Urinary bladder (tissue), 4 donors: ENCODE measurements around the gene EGFLAM. TPM values are rescaled to one million over a fixed set of nuclear protein-coding genes. Genes with fewer than 3 reads are reported as not detected.
"Not testable (repeated sequence)": the region's sequence is repeated elsewhere in the genome, so short reads cannot be mapped to it uniquely, and the experiment has no call there.

Experiments
- DNase-seq: peaks from one replicate; pipeline ENCODE4 v3.0.0-alpha.2; 2015; ENCODE audit errors: extremely low spot score
- H3K27ac ChIP-seq: one replicate; pipeline ENCODE4 v1.5.1; 2013; ENCODE audit warnings: low read depth, mild to moderate bottlenecking, moderate library complexity
- H3K36me3 ChIP-seq: one replicate; pipeline ENCODE4 v1.6.1; 2013; ENCODE audit warnings: mild to moderate bottlenecking, moderate library complexity; ENCODE audit not compliant: insufficient read depth
- H3K4me1 ChIP-seq: one replicate; pipeline ENCODE4 v1.6.1; 2013; ENCODE audit warnings: mild to moderate bottlenecking, moderate library complexity; ENCODE audit not compliant: insufficient read depth
- H3K4me3 ChIP-seq: one replicate; pipeline ENCODE4 v1.5.1; 2013; ENCODE audit warnings: low read depth, low read length
- WGBS: extraction: QIAGEN DNeasy Blood & Tissue Kit; methylation state at CpG from one replicate; pipeline ENCODE4 v1.1.7; 2013; 5-methylcytosine and 5-hydroxymethylcytosine counted together
- polyA plus RNA-seq: library from polyadenylated mRNA; stranded (reverse); fragments of 200-250 nt; gene quantifications from one replicate; pipeline ENCODE4 v1.2.3, GENCODE V29; 2013
- total RNA-seq: library from RNA; depleted of rRNA; stranded (reverse); fragments of >200 nt; gene quantifications from one replicate; pipeline ENCODE4 v1.2.3, GENCODE V29; 2014
- donor health status: healthy with polysubstance abuse.
- donor health status: healthy.

EGFLAM gene
- total and polyA plus RNA-seq, 2 donors = 6.9 to 17.4 TPM

DNA sequence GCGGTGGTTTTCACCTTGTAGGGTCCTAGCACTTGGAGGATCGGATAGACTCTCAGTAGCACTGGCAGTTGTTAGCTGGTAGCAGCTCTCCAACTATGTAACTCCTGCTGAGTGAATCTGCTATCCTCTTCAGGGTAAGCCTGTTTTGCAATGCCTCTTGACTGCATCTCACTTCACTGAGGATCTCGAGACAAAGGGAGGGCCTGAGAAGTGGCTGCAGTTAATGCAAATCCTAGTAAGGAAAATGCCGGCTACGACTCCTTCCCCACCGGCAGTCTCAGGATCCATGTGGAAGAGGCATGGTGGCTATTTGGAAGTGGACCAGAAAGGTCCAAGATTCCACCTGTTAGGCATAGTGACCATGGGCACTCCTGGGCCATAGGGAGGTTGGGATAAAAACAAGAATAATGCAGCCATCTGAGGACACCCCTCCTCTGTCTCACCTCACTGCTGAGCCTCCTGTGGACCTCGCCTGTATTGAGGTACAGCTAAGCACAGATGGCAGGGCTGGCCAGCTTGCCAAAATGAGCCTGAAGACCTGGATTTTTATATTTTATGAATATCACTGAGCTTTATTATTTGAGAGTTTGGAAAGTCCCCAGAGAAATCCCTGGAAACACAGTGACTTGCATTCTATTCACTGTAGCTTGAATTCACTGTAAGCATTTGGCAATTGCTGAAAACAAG lies 152.1 kb downstream of the EGFLAM start:
- Histone ChIP-seq H3K27ac (no peak overlapping the region), H3K36me3 (no peaks in the 10 kb centered on the region), H3K4me3 (no peak overlapping the region), H3K4me1 (no peaks in the 10 kb centered on the region)
- WGBS = 90% methylated on average over 7 of the region's 7 CpGs
- no peak for DNase-seq

DNA sequence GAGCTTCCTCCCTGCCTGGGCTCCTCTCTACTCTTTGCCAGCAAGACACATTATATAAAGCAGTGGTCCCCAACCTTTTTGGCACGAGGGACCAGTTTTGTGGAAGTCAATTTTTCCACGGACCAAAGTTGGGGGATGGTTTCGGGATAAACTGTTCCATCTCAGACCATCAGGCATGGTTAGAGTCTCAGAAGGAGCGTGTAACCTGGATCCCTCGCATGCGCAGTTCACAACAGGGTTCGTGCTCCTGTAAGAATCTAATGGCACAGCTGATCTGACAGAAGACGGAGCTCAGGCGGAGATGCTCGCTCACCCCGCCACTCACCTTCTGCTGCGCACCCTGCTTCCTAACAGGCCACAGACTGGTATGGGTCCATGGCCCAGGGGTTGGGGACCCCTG lies 155.3 kb downstream of the EGFLAM start:
- Histone ChIP-seq H3K27ac (no peak overlapping the region), H3K4me3 (no peak overlapping the region), H3K4me1 (no peaks in the 10 kb centered on the region), H3K36me3 (no peaks in the 10 kb centered on the region)
- DNase-seq = no peak
- 71% methylated on average over 12 of the region's 12 CpGs for WGBS

DNA sequence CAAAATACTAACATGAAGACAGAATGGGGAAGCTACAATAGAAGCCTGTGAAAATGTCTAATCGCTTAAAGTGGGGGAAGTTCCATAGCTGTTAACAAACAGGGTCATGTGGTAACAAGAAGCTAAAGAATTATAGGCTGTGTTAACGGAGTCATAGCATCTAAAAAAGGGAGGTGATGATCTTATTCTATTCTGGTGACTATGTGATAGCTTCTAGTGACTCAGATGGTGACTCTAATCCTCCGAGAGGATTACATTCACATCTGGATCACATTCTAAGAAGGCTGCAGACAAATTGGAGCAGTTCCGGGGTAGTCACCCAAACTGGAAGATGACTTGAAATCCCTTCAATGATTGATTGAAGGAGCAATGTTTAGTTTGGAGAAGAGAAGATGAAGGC lies 156.0 kb downstream of the EGFLAM start:
- 84% methylated on average over 4 of the region's 4 CpGs for WGBS
- Histone ChIP-seq H3K4me3 (no peak overlapping the region), H3K36me3 (no peaks in the 10 kb centered on the region), H3K4me1 (no peaks in the 10 kb centered on the region), H3K27ac (no peak overlapping the region)
- DNase-seq = no peak

DNA sequence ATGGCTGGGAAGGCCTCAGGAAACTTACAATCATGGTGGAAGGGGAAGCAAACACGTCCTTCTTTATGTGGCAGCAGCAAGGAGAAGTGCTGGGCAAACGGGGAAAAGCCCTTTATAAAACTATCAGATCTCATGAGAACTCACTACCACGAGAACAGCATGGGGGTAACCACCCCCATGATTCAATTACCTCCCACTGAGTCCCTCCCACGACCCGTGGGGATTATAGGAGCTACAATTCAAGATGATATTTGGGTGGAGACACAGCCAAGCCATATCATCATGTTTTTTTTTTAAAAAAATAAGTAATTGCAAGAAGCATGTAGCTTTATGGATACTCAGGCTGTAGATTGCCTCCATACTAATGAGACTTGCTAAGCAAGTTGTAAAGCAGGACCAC lies 157.4 kb downstream of the EGFLAM start:
- not testable (repeated sequence) for H3K36me3 ChIP-seq, H3K4me1 ChIP-seq, H3K27ac ChIP-seq, H3K4me3 ChIP-seq, DNase-seq
- WGBS = 79% methylated on average over 5 of the region's 5 CpGs

DNA sequence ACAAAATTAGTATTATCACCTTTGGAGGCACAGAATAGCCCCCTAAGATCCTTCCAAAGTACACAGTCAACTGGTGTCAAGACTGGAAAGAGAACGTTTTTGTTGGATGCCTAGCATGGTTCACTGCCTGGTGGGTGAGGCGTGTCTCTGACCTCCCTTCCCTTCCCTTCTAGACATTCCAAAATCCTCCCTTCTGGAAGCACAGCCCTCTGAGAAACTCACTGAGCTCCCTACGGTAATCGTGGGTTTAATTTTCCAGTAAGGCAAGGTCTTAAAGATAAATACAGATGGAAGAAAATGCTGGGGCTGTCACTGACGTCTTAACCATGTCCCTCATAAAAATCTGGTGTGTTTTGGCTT lies 159.3 kb downstream of the EGFLAM start:
- Histone ChIP-seq H3K4me3 (no peak overlapping the region), H3K4me1 (no peaks in the 10 kb centered on the region), H3K36me3 (no peaks in the 10 kb centered on the region), H3K27ac (no peak overlapping the region)
- WGBS = 20% methylated on average over 5 of the region's 5 CpGs
- DNase-seq = no peak

DNA sequence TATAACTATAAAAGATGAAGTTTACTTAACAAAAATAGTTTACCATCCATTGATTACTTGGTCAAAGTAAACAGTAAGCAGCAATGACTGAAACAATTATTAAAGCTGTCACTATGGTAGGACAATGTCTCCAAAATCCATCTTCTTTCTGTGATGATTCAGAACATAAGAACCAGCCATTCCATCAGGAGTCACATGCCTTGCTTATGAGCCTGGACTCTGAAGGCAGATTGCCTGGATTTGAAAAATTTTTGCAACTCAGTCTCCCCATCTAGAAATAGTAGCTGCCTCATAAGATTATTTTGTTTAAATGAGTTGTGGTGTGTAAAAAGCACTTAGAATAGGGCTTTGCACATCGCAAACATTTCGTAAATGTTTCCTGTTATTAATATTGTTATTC lies 161.9 kb downstream of the EGFLAM start:
- Histone ChIP-seq H3K4me3 (no peak overlapping the region), H3K4me1 (no peaks in the 10 kb centered on the region), H3K36me3 (no peaks in the 10 kb centered on the region), H3K27ac (no peak overlapping the region)
- DNase-seq = no peak
- 95% methylated on average over 2 of the region's 2 CpGs for WGBS

DNA sequence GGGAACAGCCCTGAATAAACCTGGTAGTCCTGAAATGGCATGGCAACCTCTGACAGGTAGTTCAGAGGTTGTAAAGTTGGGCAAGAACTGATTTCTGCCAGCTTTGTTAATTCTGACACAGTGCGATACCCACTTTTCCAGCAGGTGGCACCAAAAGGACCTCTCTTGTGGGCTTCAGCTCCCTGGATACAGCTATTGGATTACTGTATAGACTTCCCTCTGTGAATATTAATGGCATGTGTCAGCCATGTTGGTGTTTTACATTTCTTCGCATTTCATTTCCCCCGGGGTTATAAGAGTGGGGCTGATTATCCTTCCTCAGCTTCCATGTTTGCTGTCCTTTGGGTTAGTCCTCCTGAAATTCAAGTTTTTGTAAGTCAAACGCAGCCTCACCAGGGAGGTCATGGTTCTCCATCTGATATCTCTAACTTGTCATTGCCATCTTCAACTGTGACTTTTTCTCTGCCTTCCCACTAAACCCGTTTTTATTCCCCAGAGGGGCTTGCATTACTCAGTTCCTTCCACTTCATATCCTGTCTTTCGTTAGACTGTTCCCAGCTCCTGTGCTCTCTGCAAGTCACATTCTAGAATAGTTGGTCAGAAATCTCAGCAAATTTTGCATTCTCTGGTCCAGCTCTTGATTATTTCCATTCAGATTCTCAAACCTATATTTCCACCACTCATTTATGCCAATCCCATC lies 162.5 kb downstream of the EGFLAM start:
- no peak overlapping the region for H3K4me3 ChIP-seq
- H3K36me3 ChIP-seq = no peaks in the 10 kb centered on the region
- WGBS = 59% methylated on average over 6 of the region's 6 CpGs
- no peaks in the 10 kb centered on the region for H3K4me1 ChIP-seq
- DNase-seq = no peak
- H3K27ac ChIP-seq = no peak overlapping the region

DNA sequence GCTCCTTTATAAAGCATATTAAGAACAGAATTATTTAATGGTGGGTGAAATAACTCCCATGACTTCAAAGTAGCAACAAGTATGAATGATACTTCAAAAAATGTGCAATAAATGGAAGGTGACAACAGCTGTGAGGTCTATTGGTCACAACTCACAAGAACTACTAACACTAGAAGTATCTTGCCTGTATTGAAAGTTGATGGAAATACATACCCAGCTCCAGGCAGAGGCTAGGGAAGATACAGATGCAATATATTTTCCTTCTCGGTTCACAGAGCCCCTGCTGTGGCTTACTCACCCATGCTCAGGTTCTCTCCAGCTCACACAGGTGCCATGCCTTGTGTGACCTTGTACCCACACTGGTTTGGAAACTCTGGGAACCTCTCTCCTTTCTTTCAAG lies 164.3 kb downstream of the EGFLAM start:
- no peaks in the 10 kb centered on the region for H3K4me1 ChIP-seq
- no peak overlapping the region for H3K4me3 ChIP-seq
- no peak overlapping the region for H3K27ac ChIP-seq
- WGBS = 86% methylated on average over 1 of the region's 1 CpG
- no peak for DNase-seq
- no peaks in the 10 kb centered on the region for H3K36me3 ChIP-seq

DNA sequence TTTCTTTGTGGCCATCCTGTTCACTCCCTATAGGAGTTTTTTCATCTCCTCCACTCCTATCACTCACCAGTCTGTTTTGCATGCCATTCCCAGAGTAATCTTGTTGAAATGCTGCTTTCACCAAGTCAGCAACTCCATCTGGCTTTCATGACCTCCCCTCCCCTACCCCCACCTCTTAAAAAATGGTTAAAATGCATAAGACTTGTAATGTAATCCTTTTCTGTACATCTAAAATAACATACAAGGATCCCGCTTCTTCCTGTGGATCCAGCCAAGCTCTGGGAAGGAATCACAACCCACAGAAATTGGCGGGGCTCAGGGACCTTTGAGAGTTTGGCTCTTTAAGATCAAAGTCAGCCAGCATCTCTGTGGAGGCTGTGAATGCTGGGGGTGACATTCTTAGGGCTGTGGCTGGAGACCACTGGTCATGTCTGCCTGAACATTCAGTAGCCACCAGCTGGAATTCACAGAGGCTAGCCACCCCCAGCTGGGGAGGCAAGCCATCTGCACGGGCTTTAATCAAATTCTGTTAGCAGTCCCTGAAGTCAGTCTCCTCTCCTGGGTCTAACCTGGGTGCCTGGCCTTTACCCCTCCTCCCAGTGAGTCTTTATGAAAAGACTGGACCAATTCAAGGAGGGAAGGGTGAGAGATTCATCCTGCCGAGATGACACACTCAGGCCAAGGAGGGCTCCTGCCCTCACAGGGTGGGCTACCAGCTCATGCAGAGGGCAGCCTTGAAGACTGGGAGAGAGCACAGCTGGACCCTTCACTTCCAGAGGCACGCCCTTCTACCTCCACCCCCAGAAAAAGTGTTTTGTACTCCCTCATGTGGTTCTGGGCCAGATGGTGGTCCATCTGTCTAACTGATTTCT lies 165.2 kb downstream of the EGFLAM start:
- no peak for DNase-seq
- WGBS = 80% methylated on average over 5 of the region's 5 CpGs

DNA sequence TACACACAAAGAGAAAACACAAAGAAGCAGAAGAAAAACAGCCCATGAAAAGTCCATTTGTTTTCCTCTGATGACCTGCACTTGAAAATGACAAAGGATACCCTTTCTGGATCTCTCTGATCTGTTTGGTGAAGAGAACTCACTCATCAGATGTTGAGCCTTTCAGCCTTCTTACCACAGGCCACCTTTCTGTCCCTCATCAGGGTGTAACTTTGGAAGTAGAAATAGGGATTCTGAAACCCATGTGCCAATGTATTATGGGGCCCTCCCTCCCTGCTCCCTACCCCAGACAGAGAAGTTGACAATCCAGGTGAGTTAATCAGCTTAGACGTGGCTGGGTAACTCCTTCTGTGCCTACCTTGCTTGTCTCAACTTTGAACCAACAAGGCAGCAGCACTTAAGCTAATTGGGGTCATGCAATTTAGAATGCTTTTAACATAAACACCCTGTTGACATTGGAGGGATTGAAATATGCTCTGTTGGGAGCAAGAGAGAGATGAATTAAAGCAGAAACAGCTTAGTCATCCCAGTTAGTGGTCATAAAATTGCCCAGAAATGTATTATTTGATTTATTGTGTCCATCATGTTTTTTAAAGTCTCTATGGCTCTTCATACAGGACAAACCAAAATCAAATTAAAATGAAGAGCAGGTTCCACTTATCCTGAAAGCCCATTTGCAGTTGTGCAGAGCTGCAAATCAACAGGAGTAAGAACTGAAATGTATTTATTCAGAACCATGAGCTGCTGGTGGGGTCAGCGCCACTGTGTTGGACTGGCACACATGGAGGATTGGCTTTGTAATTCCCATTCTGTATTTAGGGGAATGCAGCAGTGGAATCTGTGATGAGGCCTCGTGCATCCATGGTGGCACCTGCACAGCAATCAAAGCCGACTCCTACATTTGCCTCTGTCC lies 166.0 kb downstream of the EGFLAM start:
- Histone ChIP-seq H3K27ac (no peak overlapping the region), H3K4me1 (no peaks in the 10 kb centered on the region), H3K4me3 (no peak overlapping the region), H3K36me3 (no peaks in the 10 kb centered on the region)
- no peak for DNase-seq
- 81% methylated on average over 4 of the region's 4 CpGs for WGBS

More for the DNA sequence above, 165.2 kb downstream of the EGFLAM start:
- no peaks in the 10 kb centered on the region for H3K4me1 ChIP-seq
- H3K36me3 ChIP-seq = no peaks in the 10 kb centered on the region
- no peak overlapping the region for H3K4me3 ChIP-seq
- no peak overlapping the region for H3K27ac ChIP-seq

DNA sequence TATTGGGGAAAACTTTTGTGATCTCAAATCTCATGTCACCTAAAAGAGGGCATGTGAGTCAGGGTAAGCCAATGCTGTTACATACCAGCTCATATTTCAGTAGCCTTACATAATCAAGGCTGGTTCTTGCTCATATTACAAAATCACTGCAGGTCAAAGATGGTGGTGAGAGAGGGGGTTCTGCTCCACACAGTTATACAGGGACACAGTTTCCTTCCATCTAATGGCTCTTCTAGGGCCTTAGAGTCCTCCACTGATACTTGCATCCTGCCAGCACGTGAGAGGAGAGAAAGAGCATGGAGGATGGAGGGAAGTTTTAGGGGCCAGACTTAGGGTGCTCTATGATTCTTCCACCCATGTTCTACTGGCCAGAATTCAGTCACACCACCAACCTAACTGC lies 168.1 kb downstream of the EGFLAM start:
- DNase-seq = no peak
- 79% methylated on average over 1 of the region's 1 CpG for WGBS
- Histone ChIP-seq H3K4me3 (no peak overlapping the region), H3K36me3 (no peaks in the 10 kb centered on the region), H3K27ac (no peak overlapping the region), H3K4me1 (no peaks in the 10 kb centered on the region)

DNA sequence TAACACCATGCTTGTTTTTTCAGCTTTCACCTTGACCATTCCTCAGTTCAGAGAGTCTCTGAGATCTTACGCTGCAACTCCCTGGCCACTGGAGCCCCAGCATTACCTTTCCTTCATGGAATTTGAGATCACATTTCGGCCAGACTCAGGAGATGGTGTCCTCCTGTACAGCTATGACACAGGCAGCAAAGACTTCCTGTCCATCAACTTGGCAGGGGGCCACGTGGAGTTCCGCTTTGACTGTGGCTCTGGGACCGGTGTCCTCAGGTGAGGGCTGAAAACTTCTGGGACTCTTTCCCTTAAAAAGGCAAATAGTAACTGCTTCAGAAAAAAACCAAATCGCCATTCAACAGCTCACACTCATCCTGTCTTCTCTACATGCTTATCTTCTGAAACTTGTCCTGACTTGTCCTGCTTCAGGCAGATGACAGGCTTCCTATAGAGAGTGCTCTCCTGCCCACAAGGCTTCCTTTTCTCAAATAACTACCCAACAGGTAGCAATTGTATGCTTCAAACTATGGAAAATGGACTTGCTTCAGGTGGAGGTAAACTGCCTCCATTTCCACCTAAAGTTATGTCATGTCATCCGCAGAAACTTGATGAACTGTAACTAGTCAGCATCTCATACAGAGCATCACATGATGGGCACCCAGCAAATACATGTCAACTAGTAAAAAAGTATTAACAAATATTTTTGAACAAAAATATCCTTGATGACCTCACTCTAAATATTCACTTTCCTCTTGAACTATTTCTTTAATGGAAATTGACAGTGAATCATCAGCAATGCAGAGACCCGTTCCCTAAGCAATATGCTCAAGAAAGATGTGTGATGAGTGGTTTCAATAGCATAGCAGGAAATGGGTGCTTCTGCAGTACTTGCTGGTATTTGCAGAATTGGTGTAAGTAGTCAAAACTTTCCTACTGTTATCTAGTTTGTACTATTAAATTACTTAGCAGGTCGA lies 168.9 kb downstream of the EGFLAM start:
- H3K4me1 ChIP-seq = no peaks in the 10 kb centered on the region
- no peak overlapping the region for H3K4me3 ChIP-seq
- no peaks in the 10 kb centered on the region for H3K36me3 ChIP-seq
- DNase-seq = no peak
- WGBS = 85% methylated on average over 9 of the region's 9 CpGs
- H3K27ac ChIP-seq = no peak overlapping the region
